ENCODE measurements around the gene ABHD17A.
"Not testable (repeated sequence)": the region's sequence is repeated elsewhere in the genome, so short reads cannot be mapped to it uniquely, and the experiment has no call there.

The ABHD17A gene

DNA sequence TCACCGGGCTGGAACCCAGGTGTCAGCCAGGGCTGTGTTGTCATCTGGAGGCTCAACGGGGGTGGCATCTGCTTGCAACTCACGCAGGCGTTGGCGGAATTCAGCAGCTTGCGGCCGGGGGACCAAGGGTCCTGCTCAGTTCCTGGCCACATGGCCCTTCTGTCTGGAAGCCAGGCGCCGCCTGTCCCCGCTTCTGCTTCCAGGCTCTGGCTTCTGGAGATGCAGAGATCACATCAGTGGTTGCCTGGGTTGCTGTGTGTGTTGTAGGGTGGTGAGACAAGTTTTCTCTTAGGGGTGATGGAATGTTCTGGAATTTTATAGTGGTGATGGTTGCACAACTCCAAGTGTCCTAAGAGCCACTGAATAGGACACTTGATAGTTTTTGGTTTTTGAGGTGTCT, 24.9 kb upstream of the ABHD17A start:
- DNase-seq (ENCODE audit: low read depth, low spot score) = no peak

DNA sequence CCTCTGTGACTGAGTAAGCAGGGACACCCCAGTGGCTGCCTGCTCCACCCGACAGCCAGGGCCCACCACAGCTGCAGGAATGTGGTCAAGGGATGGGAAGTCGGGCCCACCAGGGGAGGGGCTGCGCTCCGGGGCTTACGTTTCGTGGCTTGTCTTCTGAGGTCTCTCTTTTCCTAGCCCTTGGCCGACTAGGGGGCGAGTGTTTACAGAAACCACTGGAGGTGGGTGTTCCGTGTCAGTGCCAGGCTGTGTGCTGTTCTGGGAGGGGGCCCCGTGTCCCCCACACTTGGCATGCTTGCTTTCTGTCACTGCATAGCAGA, 24.4 kb upstream of the ABHD17A start:
- DNase-seq (ENCODE audit: low read depth, low spot score) = no peak

DNA sequence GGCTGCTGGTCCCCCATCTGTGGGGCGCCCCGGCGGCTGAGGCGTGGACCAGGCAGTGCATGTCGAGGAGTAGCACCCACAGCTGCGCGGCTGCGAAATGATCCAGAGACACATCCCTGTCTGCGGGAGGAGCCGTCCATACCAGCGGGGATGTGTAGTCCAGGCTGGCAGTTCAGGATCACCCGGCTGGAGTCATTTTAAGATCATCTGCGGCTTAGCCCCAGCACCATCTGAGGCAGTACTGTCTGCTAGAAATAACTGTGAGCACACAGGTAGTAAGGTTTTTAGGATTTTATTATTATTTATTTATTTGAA, 23.0 kb upstream of the ABHD17A start:
- DNase-seq (ENCODE audit: low read depth, low spot score) = no peak

DNA sequence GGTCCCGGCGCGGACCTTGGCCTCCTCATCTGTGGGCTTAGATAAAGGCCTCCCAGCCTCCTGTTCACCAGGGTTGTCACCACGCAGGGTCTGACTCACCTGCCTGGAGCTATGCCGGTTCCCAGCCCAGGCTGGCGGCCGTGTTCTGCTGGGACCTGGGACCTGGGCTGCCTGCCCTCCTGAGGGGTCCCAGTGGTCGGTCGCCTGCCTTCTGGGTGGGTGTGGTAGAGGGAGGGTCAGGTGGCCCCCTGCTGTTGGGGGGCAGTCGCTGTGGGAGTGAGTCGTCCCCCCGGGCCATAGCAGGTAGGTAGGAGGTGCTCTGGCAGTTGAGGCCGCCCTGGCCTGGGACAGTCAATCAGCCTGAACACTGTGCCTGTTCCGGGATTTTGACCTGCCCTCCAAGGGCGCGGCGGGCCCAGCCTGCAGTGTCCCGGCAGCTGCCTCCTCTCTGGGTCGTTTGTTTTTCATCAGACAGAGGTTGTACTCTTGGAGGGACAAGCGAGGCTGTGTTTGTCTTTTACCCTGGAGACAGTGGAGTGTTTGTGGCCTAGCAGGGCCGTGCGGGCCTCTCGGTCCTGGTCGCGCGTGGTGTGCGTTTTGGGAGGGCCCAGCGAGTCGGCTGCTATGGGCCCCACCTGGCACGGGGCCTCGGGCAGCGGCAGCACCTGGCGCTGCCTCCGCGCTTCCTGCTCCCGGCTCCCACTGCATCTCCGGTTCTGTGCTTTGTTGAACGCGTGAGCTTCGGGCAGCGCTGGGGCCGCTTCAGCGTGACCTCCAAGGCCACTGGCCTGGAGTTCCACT, 22.5 kb upstream of the ABHD17A start:
- DNase-seq (ENCODE audit: low read depth, low spot score) = no peak

DNA sequence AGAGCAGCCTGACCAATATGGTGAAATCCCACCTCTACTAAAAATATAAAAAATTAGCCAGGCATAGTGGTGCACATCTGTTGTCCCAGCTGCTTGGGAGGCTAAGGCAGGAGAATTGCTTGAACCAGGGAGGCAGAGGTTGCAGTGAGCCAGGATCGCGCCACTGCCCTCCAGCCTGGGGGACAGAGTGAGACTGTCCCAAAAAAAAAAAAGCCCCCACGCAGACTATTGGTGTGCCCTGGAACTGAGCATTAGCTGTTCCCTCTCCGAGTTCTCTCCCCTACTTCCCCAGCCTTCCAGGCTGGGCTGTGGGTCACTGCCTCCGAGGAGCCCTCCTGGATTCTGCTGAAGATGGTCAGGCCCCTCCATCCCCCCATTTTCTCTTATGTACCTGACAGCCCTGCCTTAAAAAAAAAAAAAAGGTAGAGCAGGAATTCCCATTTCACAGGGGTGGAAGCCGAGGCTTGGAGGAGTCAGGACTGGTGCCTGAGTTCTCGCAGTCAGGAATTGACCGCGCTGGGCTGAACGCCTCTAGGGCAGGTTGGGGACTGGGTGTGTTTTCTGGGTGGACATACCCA, 21.8 kb upstream of the ABHD17A start:
- no peak for DNase-seq (ENCODE audit: low read depth, low spot score)

DNA sequence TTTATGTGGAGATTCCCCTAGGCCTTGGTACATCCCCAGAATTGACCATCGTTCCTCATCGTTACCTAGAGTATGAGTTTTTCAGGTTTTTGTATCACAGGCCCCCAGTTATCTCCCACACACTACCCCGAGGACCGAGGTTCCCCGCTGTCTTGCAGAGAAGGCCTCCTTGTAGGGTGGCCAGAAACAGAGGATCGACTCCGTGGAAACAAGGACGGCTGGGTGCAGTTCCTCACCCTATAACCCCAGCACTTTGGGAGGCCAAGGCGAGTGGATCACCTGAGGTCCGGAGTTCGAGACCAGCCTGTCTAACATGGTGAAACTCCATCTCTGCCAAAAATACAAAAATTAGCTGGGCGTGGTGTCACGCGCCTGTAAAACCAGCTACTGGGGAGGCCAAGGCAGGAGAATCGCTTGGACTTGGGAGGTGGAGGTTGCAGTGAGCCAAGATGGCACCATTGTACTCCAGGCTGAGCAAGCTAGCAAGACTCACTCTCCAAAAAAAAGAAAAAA, 20.6 kb upstream of the ABHD17A start:
- no peak for DNase-seq (ENCODE audit: low read depth, low spot score)

DNA sequence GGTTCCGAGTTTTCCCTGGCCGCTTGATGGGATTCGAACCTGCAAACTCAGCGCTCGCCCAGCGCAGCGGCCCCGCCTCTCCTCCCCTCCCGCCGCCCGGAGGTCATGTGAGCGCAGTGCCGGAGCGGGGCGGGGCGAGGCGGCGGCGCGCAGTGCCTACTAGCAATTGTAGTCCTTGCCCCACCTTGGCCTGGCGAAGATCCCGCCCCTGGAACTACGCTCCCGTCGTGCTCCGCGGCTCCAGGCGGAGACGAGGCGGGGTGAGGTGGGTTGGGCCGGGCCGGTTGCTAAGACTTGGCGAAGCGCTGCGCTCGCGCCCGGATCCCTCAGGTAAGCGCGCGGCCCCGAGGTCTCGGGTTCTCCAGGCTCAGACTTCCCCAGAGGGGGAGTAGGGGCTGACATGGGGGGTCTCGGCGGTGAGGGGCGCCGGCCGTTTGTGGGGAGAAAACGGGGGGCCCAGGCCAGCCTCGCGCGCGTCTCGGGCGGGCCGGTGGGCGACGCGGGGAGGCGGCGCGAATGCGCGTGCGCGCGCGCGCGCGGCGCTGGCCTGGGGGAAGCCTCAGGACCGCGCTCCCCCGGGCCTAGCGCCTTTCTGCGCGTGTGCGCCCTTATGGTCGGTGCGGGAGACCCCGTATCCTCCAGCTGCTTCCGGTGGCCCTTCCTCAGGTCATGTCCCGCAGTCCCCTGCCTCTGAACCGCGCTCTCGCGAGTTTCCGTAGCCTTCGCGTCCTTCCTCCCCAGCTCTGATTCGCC, 20.0 kb upstream of the ABHD17A start, which contains the start of the genes ADAT3 and SCAMP4:
Gene ADAT3, plus strand, starts transcription at position 290 of the 753 bp plus-strand sequence. CDS start 6,649 bp downstream, outside the sequence.
Gene SCAMP4, plus strand, starts transcription at position 290 of the 753 bp plus-strand sequence. CDS start 9,621 bp downstream, outside the sequence.
- peak; percentile 97 for DNase-seq (ENCODE audit: low read depth, low spot score)

DNA sequence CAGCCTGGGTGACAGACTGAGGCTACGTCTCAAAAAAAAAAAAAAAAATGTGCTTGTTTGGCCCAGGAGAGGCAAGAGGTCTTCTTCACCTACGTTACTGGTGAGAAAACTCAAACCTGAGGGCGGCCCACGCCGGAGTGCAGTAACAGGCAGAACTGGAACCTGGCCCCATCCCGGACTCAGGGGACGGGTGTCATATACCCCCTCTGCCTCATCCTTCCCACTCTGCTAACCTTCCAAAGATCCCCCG, 19.5 kb upstream of the ABHD17A start:
- no peak for DNase-seq (ENCODE audit: low read depth, low spot score)

DNA sequence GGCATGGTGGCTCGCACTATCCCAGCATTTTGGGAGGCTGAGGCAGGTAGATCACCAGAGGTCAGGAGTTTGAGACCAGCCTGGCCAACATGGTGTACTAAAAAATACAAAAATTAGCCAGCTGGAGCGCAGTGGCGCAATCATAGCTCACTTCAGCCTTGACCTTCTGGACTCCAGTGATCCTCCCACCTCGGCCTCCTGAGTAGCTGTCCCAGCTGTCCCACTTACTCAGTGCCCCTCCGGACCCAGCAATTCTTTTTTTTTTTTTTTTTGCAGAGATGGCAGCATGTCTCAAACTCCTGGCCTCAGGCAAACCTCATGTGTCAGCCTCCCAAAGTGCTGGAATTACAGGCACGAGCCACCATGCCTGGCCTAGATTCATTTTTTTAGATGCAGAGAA, 17.6 kb upstream of the ABHD17A start:
- DNase-seq (ENCODE audit: low read depth, low spot score) = no peak

DNA sequence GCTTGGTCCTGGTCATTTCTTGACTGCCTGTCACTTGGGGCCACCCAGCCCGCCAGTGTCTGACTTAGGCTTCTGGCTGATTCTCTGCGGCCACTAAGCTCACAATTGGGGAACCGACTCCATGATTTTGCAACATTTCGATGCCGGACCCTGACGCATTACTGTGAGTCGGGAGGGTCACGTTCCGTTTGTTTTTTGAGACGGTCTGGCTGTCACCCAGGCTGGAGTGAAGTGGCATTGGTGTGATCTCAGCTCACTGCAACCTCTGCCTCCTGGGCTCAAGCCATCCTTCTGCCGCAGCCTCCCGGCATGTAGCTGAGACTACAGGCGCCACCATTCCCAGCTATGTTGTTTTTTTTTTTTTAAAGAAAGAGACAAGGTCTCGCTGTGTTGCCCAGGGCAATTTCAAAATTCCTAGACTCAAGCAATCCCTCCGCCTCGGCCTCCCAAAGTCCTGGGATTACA, 16.7 kb upstream of the ABHD17A start:
- no peak for DNase-seq (ENCODE audit: low read depth, low spot score)

DNA sequence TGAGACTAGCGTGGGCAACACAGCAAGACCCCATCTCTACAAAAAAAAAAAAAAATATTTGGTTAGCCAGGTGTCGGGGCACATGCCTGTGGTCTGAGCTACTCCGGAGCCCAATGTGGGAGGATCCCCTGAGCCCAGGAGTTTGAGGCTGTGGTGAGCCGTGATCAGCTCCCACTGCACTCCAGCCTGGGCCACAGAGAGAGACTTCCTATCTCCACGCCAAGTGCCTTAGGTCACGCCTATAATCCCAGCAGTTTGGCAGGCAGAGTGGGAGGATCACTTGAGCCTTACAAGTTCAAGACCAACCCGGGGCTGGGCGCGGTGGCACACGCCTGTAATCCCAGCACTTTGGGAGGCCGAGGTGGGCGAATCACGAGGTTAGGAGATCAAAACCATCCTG, 11.2 kb upstream of the ABHD17A start:
- DNase-seq (ENCODE audit: low read depth, low spot score) = no peak

DNA sequence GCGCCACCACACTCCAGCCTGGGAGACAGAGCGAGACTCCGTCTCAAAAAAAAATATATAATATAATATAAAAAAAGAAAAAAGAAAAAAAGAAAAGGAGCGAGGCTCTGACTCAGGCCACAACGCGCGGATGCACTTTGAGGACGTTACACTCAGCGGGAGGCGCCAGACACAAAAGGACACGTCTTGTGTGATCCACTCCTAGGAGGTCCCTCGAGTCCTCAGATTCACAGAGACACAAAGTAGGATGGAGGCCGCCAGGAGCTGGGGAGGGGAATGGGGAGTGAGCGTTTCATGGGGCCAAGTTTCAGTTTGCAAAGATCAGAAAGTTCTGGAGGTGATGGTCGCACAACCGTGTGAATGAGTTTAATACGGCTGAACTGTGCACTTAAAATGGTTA, 8.5 kb upstream of the ABHD17A start:
- DNase-seq (ENCODE audit: low read depth, low spot score) = no peak

DNA sequence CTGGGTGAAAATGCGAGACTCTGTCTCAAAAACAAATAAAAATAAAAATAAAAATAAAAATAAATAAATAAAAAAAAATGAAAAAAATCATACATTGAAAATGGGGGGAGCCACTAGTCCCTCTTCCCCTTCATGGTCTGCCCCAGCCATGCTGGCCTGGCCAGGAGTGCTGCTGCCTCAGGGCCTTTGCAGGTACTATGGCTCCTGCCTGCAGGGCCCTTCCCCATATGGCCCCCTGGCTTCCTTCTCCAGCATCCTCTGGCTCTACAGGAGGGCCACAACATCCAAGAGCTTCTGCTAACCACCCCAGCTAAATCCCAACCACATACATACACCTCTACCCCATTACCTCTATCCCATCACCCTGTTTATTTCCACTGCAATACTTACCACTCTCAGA, 4.6 kb upstream of the ABHD17A start:
- DNase-seq (ENCODE audit: low read depth, low spot score) = no peak

DNA sequence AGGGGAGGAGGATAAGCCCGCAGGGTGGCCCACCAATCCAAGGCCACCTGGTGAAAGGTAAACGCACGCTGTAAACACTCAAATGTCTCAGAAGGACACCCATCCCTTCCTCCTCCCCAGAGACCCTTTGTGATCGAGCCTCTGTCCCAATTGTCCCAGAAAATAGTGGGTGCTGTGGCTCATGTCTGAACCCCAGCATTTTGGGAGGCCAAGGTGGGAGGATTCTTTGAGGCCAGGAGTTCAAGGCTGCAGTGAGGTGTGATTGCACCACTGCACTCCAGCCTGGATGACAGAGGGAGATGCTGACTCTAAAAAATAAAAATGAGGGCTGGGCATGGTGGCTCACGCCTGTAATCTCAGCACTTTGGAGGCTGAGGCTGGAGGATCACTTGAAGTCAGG, 3.1 kb upstream of the ABHD17A start:
- DNase-seq (ENCODE audit: low read depth, low spot score) = no peak

DNA sequence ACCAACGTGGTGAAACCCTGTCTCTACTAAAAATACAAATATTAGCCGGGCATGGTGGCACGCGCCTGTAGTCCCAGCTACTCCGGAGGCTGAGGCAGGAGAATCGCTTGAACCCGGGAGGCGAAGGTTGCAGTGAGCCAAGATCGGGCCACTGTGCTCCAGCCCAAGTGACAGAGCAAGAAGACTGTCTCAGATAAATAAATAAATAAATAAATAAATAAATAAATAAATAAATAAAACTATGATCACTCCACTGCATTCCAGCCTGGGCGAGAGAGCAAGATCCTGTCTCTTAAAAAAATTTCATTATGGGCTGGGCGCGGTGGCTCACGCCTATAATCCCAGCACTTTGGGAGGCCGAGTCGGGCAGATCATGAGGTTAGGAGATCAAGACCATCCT, 1.1 kb upstream of the ABHD17A start:
- not testable (repeated sequence) for DNase-seq (ENCODE audit: low read depth, low spot score)

DNA sequence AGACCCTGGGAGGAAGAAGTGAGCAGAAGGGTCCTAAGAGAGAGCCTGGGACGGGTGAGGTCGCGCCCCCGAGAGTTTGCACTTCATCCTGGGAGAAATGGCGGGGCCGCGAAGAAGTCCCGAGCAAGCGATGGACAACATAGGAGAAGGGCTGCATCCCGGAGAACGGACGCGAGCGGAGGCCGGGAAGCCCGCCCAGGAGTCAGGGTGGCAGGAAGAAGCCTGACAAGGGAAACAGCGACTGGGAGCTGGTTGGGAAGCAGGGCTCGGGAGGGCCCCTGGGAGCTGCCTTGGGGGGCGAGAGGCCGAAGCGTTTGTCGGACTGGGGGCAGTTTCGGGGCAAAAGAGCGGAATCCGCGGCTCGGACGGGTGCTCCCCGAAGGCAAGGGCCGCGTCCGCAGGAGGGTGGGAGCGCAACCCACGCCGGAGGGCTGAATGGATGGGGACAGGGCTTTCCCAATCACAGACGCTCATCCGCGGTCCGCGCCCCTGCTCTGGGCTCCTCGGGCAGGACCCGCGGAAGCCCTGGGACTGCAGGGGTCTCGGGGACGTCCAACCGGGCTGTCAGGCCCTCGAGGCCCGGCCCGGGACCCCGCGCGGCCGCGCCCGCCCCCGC, 469 bp downstream of the ABHD17A start:
- DNase-seq (ENCODE audit: low read depth, low spot score) = no peak

DNA sequence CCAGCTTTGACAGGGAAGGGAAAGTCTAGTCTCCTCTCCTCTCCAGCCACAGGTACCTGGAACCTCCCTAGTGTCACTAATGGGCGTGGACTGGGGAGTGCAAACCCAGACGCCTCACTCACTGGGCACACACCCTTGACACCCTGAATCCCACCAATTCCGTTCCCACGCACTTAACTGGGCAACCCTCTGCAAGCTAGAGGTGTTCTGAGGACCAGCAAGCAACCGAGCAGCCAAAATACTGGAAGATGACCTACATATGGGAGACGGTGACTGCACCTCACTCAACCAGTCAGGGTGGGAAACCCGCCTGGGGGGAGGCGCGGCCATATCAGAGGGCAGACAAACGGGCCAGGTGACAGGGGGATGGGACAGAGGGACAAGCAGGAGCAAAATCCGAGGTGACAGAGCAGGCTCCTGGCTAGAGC, 991 bp downstream of the ABHD17A start:
- DNase-seq (ENCODE audit: low read depth, low spot score) = no peak

DNA sequence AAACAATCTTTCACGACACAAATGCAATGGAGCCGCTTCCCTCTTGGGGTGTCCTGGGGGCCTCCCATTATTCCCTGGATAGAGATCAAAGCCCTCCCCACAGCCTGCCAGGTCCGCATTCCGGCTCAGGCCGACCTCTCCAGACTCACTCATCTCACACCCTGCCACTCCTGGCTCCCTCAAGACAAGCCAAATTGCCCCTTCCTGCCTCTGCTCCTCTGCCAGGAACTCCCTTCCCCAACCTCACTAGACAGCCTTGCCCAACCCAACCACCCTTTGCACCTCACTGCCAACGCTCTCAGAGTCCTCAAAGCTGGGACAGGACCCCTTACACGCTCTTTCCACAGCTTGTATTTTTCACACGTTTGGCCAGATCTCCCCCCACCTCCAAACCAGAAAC, 1.5 kb downstream of the ABHD17A start:
- DNase-seq (ENCODE audit: low read depth, low spot score) = no peak

DNA sequence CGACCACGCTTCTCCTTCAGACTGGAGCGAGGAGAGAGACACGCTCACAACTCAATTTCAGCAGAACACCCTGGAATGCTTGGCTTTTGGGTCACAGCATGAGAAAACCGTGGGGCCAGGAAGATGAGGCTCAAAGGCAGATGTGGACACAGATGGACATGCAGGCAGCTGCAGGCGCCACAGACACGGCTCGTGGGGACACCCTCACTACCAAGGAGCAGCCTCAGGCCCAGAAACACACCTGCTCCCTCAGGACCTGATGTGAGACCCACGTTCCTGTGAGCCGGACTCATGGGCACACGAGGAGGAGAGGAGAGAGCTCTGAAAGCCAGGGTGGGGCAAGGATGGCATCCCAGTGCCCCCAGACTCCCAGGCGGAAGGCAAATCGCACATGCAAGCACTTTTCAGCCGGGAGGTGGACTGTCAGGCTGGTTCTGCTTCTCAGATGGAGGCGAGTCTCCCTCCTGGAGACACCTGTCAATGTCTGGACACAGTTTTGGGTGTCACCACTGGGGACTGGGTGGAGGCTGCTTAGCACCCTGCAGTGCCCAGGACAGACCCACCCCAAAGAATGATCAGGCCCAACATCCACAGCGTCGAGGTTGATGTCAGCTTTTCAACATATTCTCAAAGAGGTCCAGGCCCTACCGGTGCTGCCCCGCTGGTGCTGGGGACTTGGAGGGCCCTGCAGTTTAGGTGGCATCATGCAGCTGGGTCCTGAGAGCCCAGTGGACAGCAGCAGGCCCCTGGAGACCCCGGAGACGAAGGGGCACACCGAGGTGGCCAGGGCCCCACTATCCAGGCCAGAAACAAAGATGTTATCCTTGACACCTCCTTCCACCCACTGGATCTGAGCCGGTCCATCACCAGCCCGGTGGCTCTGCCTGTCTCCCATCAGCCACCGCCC, 2.3 kb downstream of the ABHD17A start:
- DNase-seq (ENCODE audit: low read depth, low spot score) = no peak

DNA sequence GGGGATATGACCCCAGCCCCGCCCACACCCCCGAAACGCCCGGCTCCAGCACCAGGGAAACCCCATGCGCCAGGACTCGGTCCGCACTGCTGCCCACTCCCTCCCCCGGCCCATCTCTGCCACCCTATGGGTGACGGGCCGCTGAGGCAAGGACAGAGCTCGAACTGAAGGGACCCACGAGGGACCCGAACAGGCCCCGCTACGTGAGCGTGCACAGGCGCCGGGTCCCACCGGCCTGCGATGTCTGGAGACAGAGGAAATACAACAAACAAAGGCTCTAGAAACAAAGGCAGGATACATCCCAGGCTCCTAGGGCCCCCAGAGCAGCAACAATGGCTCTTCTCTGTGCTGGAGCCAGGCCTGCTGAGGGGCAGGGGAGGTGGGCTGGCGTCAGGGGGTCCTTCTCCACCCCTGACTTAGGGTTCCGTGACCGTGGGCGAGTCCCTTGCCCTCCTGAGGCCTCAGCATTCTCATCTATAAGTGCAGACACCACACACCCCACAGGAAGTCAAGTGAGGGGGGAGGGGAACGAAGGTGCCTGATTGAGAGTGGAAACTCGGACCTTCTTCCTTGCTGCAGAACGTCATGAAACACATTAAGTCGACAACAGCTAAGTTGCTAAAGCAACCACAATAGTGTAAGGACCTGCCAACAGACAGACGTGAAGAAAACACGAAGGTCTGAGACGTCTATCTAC, 3.1 kb downstream of the ABHD17A start:
- DNase-seq (ENCODE audit: low read depth, low spot score) = no peak

Measured in smooth muscle cell of the brain vasculature (primary cell).